Mesendoderm (in vitro differentiated cells): ENCODE data around the gene DIAPH2.
A peak's percentile ranks its signal among the peaks of the same experiment; 100 is the strongest.

Source experiments
- DNase-seq: peaks from one replicate; pipeline ENCODE4 v3.0.0; 2013
- H2AK5ac ChIP-seq: 2 replicates; pipeline ENCODE4 v1.6.1; 2013; ENCODE audit warnings: low read length, inconsistent platforms
- H2BK120ac ChIP-seq: 2 replicates; pipeline ENCODE4 v1.6.1; 2013; ENCODE audit warnings: low read depth, mild to moderate bottlenecking, low read length, moderate library complexity, mixed read lengths
- H2BK15ac ChIP-seq: replicated peaks from 2 replicates; pipeline ENCODE4 v1.6.1; 2013; ENCODE audit warnings: low read depth, mild to moderate bottlenecking, moderate library complexity
- H2BK5ac ChIP-seq: 2 replicates; pipeline ENCODE4 v1.6.1; 2013; ENCODE audit warnings: low read length, inconsistent platforms
- H3K18ac ChIP-seq: 2 replicates; pipeline ENCODE4 v1.6.1; 2013; ENCODE audit warnings: mild to moderate bottlenecking, low read length, mixed read lengths
- H3K23ac ChIP-seq: one replicate; pipeline ENCODE4 v1.6.1; 2013; ENCODE audit warnings: low read length
- H3K27ac ChIP-seq: 2 replicates; pipeline ENCODE4 v1.5.1; 2013; ENCODE audit warnings: low read depth, mild to moderate bottlenecking, inconsistent platforms, low read length, moderate library complexity
- H3K27me3 ChIP-seq: 2 replicates; pipeline ENCODE4 v1.6.1; 2013; ENCODE audit warnings: low read length, control low read depth, mild to moderate bottlenecking, inconsistent platforms; ENCODE audit not compliant: insufficient read depth, poor library complexity
- H3K36me3 ChIP-seq: 2 replicates; pipeline ENCODE4 v1.6.1; 2013; ENCODE audit warnings: low read length, inconsistent platforms; ENCODE audit not compliant: control insufficient read depth, insufficient read depth
- H3K4ac ChIP-seq: one replicate; pipeline ENCODE4 v1.6.1; 2013; ENCODE audit warnings: low read depth, mild to moderate bottlenecking, low read length, moderate library complexity
- H3K4me1 ChIP-seq: 2 replicates; pipeline ENCODE4 v1.6.1; 2013; ENCODE audit warnings: low read depth, low read length, inconsistent platforms; ENCODE audit not compliant: control insufficient read depth
- H3K4me2 ChIP-seq: 2 replicates; pipeline ENCODE4 v1.6.1; 2013; ENCODE audit warnings: low read length
- H3K4me3 ChIP-seq: 2 replicates; pipeline ENCODE4 v1.5.1; 2013; ENCODE audit warnings: mild to moderate bottlenecking, low read length
- H3K56ac ChIP-seq: one replicate; pipeline ENCODE4 v1.6.1; 2013; ENCODE audit warnings: low read length
- H3K79me1 ChIP-seq: 2 replicates; pipeline ENCODE4 v1.6.1; 2013; ENCODE audit warnings: low read length, inconsistent platforms
- H3K79me2 ChIP-seq: 2 replicates; pipeline ENCODE4 v1.6.1; 2013; ENCODE audit warnings: mild to moderate bottlenecking, low read length; ENCODE audit not compliant: control insufficient read depth, insufficient read depth
- H3K9ac ChIP-seq: 2 replicates; pipeline ENCODE4 v1.6.1; 2013; ENCODE audit warnings: low read length, inconsistent platforms
- H4K5ac ChIP-seq: one replicate; pipeline ENCODE4 v1.6.1; 2013; ENCODE audit warnings: low read length
- H4K8ac ChIP-seq: one replicate; pipeline ENCODE4 v1.6.1; 2013; ENCODE audit warnings: low read depth, mild to moderate bottlenecking, control low read depth, low read length, moderate library complexity
- WGBS: extraction: QIAGEN DNeasy Blood & Tissue Kit; methylation state at CpG from one replicate; pipeline ENCODE4 v1.1.7; 2013; ENCODE audit warnings: low lambda C conversion rate, missing lambda C conversion rate; ENCODE audit not compliant: insufficient coverage; ENCODE audit errors: extremely low coverage; 5-methylcytosine and 5-hydroxymethylcytosine counted together

DIAPH2 gene

GRCh38 chrX:97587171-97587570 lies 902.5 kb downstream of the DIAPH2 start:
- H3K23ac ChIP-seq: no peak overlapping the region
- H3K4me1 ChIP-seq: no peaks in the 10 kb centered on the region
- no peaks in the 10 kb centered on the region for H3K79me2 ChIP-seq
- no peaks in the 10 kb centered on the region for H3K79me1 ChIP-seq
- no peak overlapping the region for H3K4me3 ChIP-seq
- H3K27ac ChIP-seq: no peak overlapping the region
- H3K27me3 ChIP-seq: no peaks in the 10 kb centered on the region
- DNase-seq: no peak
- no peaks in the 10 kb centered on the region for H3K36me3 ChIP-seq
- no peak overlapping the region for H3K4me2 ChIP-seq
- no peak overlapping the region for H3K9ac ChIP-seq
- H2BK15ac ChIP-seq: no peak overlapping the region
- no peak overlapping the region for H2AK5ac ChIP-seq
- no peak overlapping the region for H4K8ac ChIP-seq
- H2BK120ac ChIP-seq: no peak overlapping the region
- no peak overlapping the region for H3K18ac ChIP-seq
- H3K4ac ChIP-seq: no peak overlapping the region
- no peak overlapping the region for H4K5ac ChIP-seq
- no peak overlapping the region for H3K56ac ChIP-seq
- WGBS: no CpG with 5 or more reads among the region's 5 CpGs
- H2BK5ac ChIP-seq: no peak overlapping the region

GRCh38 chrX:97594646-97595224 lies 910.1 kb downstream of the DIAPH2 start:
- Histone ChIP-seq H2BK120ac (no peak overlapping the region), H3K23ac (no peak overlapping the region), H3K27me3 (no peaks in the 10 kb centered on the region), H2AK5ac (no peak overlapping the region), H3K4ac (no peak overlapping the region), H2BK15ac (no peak overlapping the region), H3K79me1 (no peaks in the 10 kb centered on the region), H3K4me3 (no peak overlapping the region), H3K79me2 (no peaks in the 10 kb centered on the region), H3K4me2 (no peak overlapping the region), H4K5ac (no peak overlapping the region), H4K8ac (no peak overlapping the region), H3K18ac (no peak overlapping the region), H3K9ac (no peak overlapping the region), H3K27ac (no peak overlapping the region), H3K36me3 (no peaks in the 10 kb centered on the region), H3K4me1 (peaks cover 2% of the 10 kb centered on the region), H2BK5ac (no peak overlapping the region), H3K56ac (no peak overlapping the region)
- no peak for DNase-seq
- WGBS: no CpG with 5 or more reads among the region's 7 CpGs

- Histone ChIP-seq H3K79me1 (no peaks in the 10 kb centered on the region), H3K79me2 (no peaks in the 10 kb centered on the region), H3K27ac (no peak overlapping the region), H3K4me3 (no peak overlapping the region), H3K9ac (no peak overlapping the region), H2BK5ac (no peak overlapping the region), H3K18ac (no peak overlapping the region), H3K27me3 (no peaks in the 10 kb centered on the region), H4K8ac (no peak overlapping the region), H3K36me3 (no peaks in the 10 kb centered on the region), H3K4ac (no peak overlapping the region), H3K4me2 (no peak overlapping the region), H3K4me1 (peaks cover 2% of the 10 kb centered on the region), H2BK120ac (no peak overlapping the region), H3K23ac (no peak overlapping the region), H2AK5ac (no peak overlapping the region), H2BK15ac (no peak overlapping the region), H3K56ac (peak overlapping the region; percentile 7), H4K5ac (no peak overlapping the region)
- peak; percentile 78 for DNase-seq
- WGBS: no CpG with 5 or more reads among the region's 6 CpGs
Observed at GRCh38 chrX:97597954-97598353, 913.3 kb downstream of the DIAPH2 start.

DNA sequence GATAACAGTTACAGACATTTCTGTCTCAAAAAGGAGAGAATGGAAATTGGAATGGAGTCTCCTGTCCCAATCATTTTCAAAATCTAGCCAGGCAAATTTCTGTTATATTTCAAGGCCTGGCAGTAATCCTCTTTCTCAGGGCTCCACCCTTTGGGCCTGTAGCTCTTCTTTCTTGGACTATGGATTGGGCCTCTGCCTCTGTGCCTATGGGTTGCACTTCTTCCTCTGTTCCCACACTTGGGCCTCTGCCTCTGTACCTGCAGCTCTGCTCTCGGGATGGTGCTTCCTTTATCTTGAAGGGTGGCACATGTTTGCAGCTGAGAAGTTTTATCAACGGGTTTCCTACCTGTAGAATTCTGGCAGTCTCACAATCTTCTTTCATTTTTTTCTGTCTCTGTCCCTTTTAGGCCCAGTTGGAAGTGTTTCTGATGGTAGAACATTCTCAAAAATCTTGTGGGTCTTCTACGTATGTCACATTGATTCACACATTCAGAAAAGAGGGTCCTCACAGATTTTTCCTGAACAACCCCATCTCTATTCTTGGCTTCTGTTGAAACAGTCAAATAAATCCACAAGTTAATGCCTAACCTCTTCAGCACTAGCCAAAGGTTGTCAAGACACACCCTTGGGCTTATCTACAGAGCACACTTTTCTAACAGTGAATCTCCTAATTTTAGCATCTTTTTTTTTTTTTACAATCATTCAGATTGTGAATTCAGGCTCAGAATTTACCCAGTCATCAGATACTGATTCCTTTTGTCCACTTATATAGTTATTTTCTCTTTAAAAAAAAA lies 918.0 kb downstream of the DIAPH2 start:
- Histone ChIP-seq H2AK5ac (no peak overlapping the region), H2BK120ac (no peak overlapping the region), H3K4me2 (no peak overlapping the region), H3K4ac (no peak overlapping the region), H3K9ac (no peak overlapping the region), H3K18ac (no peak overlapping the region), H3K79me2 (no peaks in the 10 kb centered on the region), H4K5ac (no peak overlapping the region), H3K23ac (no peak overlapping the region), H3K79me1 (no peaks in the 10 kb centered on the region), H4K8ac (no peak overlapping the region), H2BK5ac (no peak overlapping the region), H3K4me1 (no peaks in the 10 kb centered on the region), H3K27ac (no peak overlapping the region), H3K4me3 (no peak overlapping the region), H3K36me3 (no peaks in the 10 kb centered on the region), H3K56ac (no peak overlapping the region), H2BK15ac (no peak overlapping the region), H3K27me3 (no peaks in the 10 kb centered on the region)
- no peak for DNase-seq
- no CpG with 5 or more reads among the region's 3 CpGs for WGBS

DNA sequence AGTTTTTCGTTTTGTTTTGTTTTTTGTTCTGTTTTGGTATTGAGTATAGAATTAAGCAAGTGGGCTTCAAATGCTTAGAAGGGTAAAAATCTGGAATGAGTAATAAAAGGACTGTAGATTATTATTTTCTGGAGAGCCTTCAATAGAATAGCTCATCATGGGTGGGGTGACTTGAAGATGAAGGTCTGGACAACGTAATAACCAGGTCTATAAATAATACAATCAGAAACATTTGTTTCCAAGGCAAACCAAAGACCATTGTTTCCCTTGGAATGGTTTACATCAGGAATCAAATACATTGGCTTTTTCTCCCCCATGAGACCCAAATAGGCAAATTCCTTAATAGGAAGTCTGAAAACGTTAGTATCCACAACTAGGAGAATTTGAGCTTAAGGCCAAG lies 920.6 kb downstream of the DIAPH2 start:
- Histone ChIP-seq H4K8ac (no peak overlapping the region), H3K18ac (no peak overlapping the region), H3K4me2 (no peak overlapping the region), H3K4me3 (no peak overlapping the region), H2BK15ac (no peak overlapping the region), H2BK5ac (no peak overlapping the region), H3K4me1 (no peaks in the 10 kb centered on the region), H3K27ac (no peak overlapping the region), H2AK5ac (no peak overlapping the region), H2BK120ac (no peak overlapping the region), H4K5ac (no peak overlapping the region), H3K79me1 (no peaks in the 10 kb centered on the region), H3K9ac (no peak overlapping the region), H3K23ac (no peak overlapping the region), H3K27me3 (no peaks in the 10 kb centered on the region), H3K79me2 (no peaks in the 10 kb centered on the region), H3K36me3 (no peaks in the 10 kb centered on the region), H3K4ac (no peak overlapping the region), H3K56ac (no peak overlapping the region)
- WGBS: no CpG with 5 or more reads among the region's 3 CpGs
- DNase-seq: no peak
